GM12874 (cell line): Measurements from ENCODE around the gene TCEAL7.

ENCODE experiments used
- CTCF ChIP-seq: IDR thresholded peaks from 2 replicates; pipeline ENCODE4 v1.5.1; 2011; ENCODE audit warnings: low read depth, mild to moderate bottlenecking, control low read depth, low read length, moderate library complexity; ENCODE audit not compliant: insufficient read depth

TCEAL7 gene

DNA sequence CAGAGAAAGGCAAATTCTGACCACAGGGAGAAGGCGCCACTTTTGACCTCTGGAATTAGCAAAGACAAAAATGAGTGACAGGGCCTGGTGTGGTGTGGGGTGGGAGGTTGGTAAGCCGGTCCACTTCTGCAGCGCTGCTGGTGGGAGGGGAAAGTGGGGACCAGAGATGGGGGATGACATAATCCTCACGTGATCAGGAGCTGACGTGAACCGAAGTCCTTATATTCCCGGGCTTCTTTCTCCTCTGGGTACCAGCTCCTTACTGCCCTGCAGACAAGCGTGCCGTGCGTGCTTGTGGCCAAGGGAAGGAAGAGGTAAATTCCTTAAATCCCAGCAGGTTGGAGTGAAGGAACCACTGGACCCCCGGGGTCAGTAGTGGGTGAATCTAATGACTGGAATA is at the start of gene TCEAL7:
TSS of gene TCEAL7 (plus strand) at position 249 of the 400 bp plus-strand sequence. CDS start 1,165 bp downstream, outside the sequence.
- TF ChIP-seq CTCF, result no peak

DNA sequence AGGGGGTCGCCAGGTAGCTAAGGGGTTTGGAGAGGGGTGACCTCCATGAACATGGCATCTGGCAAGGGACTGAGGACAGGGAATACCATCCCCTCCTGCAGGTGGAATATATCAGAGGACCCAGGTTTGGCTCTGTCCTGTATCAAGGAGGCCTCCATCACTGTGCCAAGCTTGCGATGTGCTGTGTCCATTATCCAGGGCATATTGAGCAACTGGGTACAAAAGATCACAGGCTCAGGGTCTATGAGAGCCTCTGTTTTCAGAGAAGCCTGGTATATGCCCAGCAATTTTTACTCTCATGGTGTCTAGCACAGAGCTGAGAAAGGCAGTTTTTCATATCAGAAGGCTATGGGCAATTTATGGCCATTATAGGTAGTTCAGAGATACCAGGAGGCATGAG is 36.9 kb upstream of the TCEAL7 start:
- no peak for TF ChIP-seq CTCF

GRCh38 chrX:103304705-103305104 is 25.3 kb upstream of the TCEAL7 start:
- TF ChIP-seq CTCF, result no peak

DNA sequence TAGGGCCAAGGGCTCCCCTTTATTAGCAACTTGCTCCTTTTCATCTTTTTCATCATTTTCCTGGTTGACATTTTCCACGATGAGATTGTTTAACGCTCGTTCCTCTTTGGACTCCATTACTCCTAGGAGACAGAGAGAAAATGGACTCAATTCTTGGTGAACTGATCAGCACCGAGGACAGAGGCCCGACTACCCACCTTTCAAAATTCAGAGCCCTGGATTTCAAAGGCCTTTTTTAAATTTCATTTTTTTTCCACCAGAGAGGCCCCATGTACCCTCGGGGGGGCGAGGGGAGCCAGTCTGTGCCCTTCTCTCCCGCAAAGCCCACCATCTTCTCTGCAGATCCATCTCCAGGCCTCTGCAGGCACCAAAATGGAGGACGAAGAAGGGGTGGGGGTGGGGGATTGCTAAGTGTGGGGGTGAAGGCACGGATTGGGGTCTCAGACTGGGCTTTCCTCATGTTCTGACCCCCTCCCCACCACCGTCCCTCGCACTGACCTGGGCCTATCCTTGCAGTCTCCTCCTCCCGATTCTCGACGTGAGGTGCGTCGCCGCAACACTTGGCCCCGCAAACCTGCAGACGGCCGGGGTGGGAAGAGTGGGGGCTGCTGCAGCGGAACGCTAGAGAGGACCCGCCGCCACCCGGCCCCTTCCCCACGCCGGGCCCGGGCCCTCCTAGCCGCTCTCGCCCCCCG is 20.0 kb upstream of the TCEAL7 start:
- TF ChIP-seq CTCF, result no peak

DNA sequence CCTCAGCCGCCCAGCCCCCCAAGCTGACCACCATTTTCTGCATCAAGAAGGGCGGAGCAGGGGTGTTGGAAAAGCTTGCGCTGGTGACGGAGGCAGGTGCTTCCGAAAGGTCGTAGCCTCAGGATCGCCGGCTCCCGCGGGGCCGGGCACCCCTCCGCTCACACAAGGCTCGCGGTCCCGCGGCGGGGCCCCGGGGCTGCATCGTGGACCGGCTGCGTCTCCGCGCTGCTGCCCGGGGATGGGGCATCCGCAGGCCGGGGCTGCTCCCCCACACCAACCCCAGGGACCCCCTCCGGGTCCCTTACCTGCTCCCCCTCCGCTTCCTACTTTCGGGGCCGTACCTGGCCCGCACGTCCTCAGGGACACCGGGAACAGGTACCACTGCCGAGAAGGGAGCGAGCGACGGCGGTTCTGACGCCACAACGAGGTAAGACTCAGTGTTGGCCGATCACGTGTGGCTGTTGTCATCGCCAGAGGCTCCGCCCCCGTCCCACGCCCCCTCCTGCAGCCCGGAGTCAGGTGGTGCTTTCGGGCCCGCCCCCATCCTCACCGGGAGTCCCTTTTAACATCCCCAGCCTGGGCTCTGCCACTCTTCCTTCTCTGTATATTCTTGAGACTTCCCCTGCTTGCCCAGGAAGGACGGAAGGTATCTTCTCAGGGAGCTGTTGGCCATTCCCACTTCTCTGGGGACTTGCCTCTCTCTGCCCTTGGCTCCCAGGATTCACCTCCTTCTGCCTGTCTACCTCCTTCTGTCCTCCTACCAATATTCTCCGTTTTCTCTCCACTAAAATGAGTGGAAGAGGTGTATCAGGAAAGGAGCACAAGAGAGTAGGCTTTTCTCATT is 19.3 kb upstream of the TCEAL7 start, which contains the start of gene BEX2:
TSS of gene BEX2 (minus strand) at position 436 of the 844 bp plus-strand sequence. CDS start 1,014 bp downstream, outside the sequence.
- TF ChIP-seq CTCF, result no peak

DNA sequence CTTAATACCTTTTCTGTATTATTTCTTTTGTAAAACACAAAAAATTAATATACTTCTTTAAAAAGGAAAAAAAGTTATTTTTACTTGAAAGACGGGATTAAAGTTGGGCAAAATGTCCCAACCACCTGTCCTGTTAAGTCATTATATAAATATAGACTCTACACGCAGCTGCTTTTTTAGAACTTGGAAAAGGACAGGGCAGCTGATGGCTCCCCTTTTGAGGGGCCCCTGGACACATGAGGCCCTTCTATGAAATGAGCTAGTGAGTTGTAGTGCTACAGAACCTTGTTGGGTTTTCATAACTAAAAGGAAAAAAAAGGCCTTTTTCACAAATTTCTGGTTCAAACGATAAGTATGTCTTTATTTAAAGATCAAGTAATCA is 18.6 kb upstream of the TCEAL7 start:
- TF ChIP-seq CTCF, result no peak

DNA sequence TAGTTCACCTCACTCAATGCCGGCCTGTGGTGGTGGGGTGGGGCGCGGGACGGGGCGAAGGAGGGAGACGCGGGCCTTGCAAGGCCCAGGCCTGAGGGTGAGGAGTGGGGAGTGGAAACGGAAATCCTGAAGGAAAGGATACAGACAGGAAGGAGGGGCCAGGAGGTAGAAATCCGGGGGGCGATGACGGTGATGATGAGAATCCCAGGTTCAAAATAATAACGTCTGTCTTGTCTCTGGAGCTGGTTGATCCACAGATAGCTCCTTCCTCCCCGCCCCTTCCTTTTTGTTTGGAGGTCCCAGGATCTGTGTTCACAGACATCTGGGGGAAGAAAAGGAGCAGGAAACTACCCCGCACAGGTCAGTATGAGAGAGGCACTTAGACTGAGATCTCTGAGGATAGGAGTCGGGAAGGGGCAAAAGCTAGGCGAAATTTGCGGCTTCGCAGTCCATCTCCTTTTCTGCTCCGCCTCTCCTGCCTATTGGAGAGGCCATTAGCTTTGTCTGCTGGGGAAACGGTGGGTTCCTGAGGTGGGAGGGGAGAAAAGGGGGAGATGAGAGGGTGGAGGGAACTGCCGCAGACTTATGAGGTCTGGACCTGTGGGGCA is 746 bp downstream of the TCEAL7 start:
- TF ChIP-seq CTCF, result no peak
